Esophagus muscularis mucosa (tissue), 4 donors: Measurements from ENCODE around the gene GNG7. TPM values are rescaled to one million over a fixed set of nuclear protein-coding genes. Genes with fewer than 3 reads are reported as not detected.

Source experiments
- DNase-seq: peaks from one replicate; pipeline ENCODE4 v3.0.0-alpha.2; 2017; ENCODE audit errors: extremely low spot score
- H3K27ac ChIP-seq, 4 donors: fragments of 200-600 bp; sonication (generic); replicated peaks in 1 of 4; 1 replicate in 3 of 4; 2 replicates in 1 of 4; pipeline ENCODE4 v1.5.1; 2016 to 2019; ENCODE audit warnings: mild to moderate bottlenecking in 1 of 4
- H3K27me3 ChIP-seq, 4 donors: fragments of 200-600 bp; sonication (generic); one replicate each; pipeline versions ENCODE4 v1.5.1 to v1.6.0; 2016 to 2019
- H3K36me3 ChIP-seq, 4 donors: fragments of 200-600 bp; sonication (generic); one replicate each; pipeline ENCODE4 v1.5.1; 2016 to 2019
- H3K4me1 ChIP-seq, 4 donors: fragments of 200-600 bp; sonication (generic); one replicate each; pipeline ENCODE4 v1.5.1; 2016 to 2019
- H3K4me3 ChIP-seq, 4 donors: fragments of 200-600 bp; sonication (generic); 1 replicate in 2 of 4; 2 replicates in 2 of 4; pipeline ENCODE4 v1.5.1; 2016 to 2019; ENCODE audit warnings: mild to moderate bottlenecking in 4 of 4, moderate library complexity in 1 of 4
- H3K9me3 ChIP-seq, 4 donors: fragments of 200-600 bp; sonication (generic); 1 replicate in 3 of 4; 2 replicates in 1 of 4; pipeline ENCODE4 v1.5.1; 2016 to 2019
- CTCF ChIP-seq, 3 experiments: fragments of 200-600 bp in 2 of 3; fragments of 450-650 bp in 1 of 3; sonication (generic) in 2 of 3; IDR thresholded peaks; one replicate each; pipeline ENCODE4 v1.5.1; 2017 to 2019; ENCODE audit warnings: antibody characterized with exemption in 3 of 3, mild to moderate bottlenecking in 2 of 3, moderate library complexity in 1 of 3
- EP300 ChIP-seq: sonication (generic); formaldehyde crosslinking; IDR thresholded peaks from one replicate; pipeline ENCODE4 v1.6.1; 2017; ENCODE audit warnings: antibody characterized with exemption
- POLR2A ChIP-seq: fragments of 450-650 bp; IDR thresholded peaks from one replicate; pipeline ENCODE4 v1.6.1; 2017; ENCODE audit warnings: antibody characterized with exemption, moderate library complexity, mild to moderate bottlenecking, low read depth
- POLR2AphosphoS5 ChIP-seq, 2 donors: sonication (generic); formaldehyde crosslinking; IDR thresholded peaks; one replicate each; pipeline ENCODE4 v1.6.1; 2017; ENCODE audit warnings: antibody characterized with exemption in 2 of 2
- WGBS: methylation state at CpG from one replicate; pipeline ENCODE4 v1.1.5; 2018; 5-methylcytosine and 5-hydroxymethylcytosine counted together
- intact Hi-C: fragments of 100-400 bp; cut with DNase I; formaldehyde crosslinking; loops from one replicate; pipeline ENCODE4 v1.15.1; 2023
- total RNA-seq, 4 donors: library from RNA; depleted of rRNA; stranded (reverse); fragments of >200 nt; gene quantifications; one replicate each; pipeline versions ENCODE4 v1.1.0 to v1.2.1, GENCODE V29; 2016

Gene GNG7
- total RNA-seq, 4 donors from 2014 or later: 6.3 to 18.8 (median 13.0) TPM

GRCh38 chr19:2482354-2483038 is 220.0 kb downstream of the GNG7 start:
- Histone ChIP-seq H3K4me1 (peaks cover 18 to 22% (median 21%) of the 10 kb centered on the region in 4 donors), H3K9me3 (peaks cover 0 to 15% (median 7%) of the 10 kb centered on the region in 4 donors), H3K4me3 (no peak overlapping the region), H3K36me3 (peaks cover 0 to 11% (median 7%) of the 10 kb centered on the region in 4 donors), H3K27me3 (no peaks in the 10 kb centered on the region), H3K27ac (no peak overlapping the region)
- intact Hi-C loops: no loop called here
- 76% methylated on average over 12 of the region's 12 CpGs for WGBS
- no peak for TF ChIP-seq POLR2A
- no peak for TF ChIP-seq EP300
- TF ChIP-seq POLR2AphosphoS5 (IDR thresholded peaks at IDR 0.05): no peak
- DNase-seq: no peak

GRCh38 chr19:2481466-2481865 is 221.0 kb downstream of the GNG7 start:
- intact Hi-C loops: no loop called here
- Histone ChIP-seq H3K4me1 (peaks cover 18 to 28% (median 25%) of the 10 kb centered on the region in 4 donors), H3K27ac (no peak overlapping the region), H3K9me3 (peaks cover 0 to 15% (median 7%) of the 10 kb centered on the region in 4 donors), H3K27me3 (no peaks in the 10 kb centered on the region), H3K4me3 (no peak overlapping the region), H3K36me3 (peaks cover 6 to 22% (median 13%) of the 10 kb centered on the region in 4 donors)
- TF ChIP-seq CTCF (IDR thresholded peaks at IDR 0.05) (no peak), POLR2AphosphoS5 (IDR thresholded peaks at IDR 0.05) (no peak), EP300 (no peak), POLR2A (no peak)
- DNase-seq: no peak
- WGBS: 91% methylated on average over 16 of the region's 16 CpGs

GRCh38 chr19:2479556-2480194 is 222.8 kb downstream of the GNG7 start:
- 82% methylated on average over 20 of the region's 20 CpGs for WGBS
- no peak for DNase-seq
- intact Hi-C loops: no loop called here
- Histone ChIP-seq H3K36me3 (peaks cover 6 to 24% (median 13%) of the 10 kb centered on the region in 4 donors), H3K27ac (peak overlapping the region; percentile 90 to 96 (median 93)), H3K9me3 (peaks cover 0 to 15% (median 7%) of the 10 kb centered on the region in 4 donors), H3K4me1 (peaks cover 27 to 38% (median 35%) of the 10 kb centered on the region in 4 donors), H3K4me3 (peak overlapping the region; percentile 63 to 98 (median 91)), H3K27me3 (no peaks in the 10 kb centered on the region)
- TF ChIP-seq POLR2AphosphoS5 (IDR thresholded peaks at IDR 0.05): no peak
- TF ChIP-seq EP300: no peak
- TF ChIP-seq POLR2A: no peak
- no peak for TF ChIP-seq CTCF (IDR thresholded peaks at IDR 0.05)

GRCh38 chr19:2478756-2479555 is 223.5 kb downstream of the GNG7 start:
- Histone ChIP-seq H3K9me3 (peaks cover 0 to 15% (median 7%) of the 10 kb centered on the region in 4 donors), H3K4me3 (peak overlapping the region; percentile 63 to 98 (median 91)), H3K27ac (peak overlapping the region; percentile 90 to 96 (median 93)), H3K4me1 (peaks cover 30 to 43% (median 42%) of the 10 kb centered on the region in 4 donors), H3K27me3 (no peaks in the 10 kb centered on the region), H3K36me3 (peaks cover 6 to 24% (median 13%) of the 10 kb centered on the region in 4 donors)
- WGBS: 5% methylated on average over 26 of the region's 39 CpGs
- TF ChIP-seq CTCF (IDR thresholded peaks at IDR 0.05) (no peak), POLR2A (peak; percentile 29), POLR2AphosphoS5 (IDR thresholded peaks at IDR 0.05) (peak; percentile 49 to 60)
- intact Hi-C loops: no loop called here
- peak; percentile 95 for DNase-seq
